HG03045 (cell line): Measurements from ENCODE around the gene KLHL33.
A peak's percentile ranks its signal among the peaks of the same experiment; 100 is the strongest.

ENCODE experiments used
- ATAC-seq: cut with Tn5 transposase; IDR thresholded peaks from one replicate; pipeline ENCODE4 v1.9.1; 2021; ENCODE audit warnings: mild to moderate bottlenecking, moderate library complexity; ENCODE audit not compliant: unreplicated experiment

KLHL33 gene, protein sequence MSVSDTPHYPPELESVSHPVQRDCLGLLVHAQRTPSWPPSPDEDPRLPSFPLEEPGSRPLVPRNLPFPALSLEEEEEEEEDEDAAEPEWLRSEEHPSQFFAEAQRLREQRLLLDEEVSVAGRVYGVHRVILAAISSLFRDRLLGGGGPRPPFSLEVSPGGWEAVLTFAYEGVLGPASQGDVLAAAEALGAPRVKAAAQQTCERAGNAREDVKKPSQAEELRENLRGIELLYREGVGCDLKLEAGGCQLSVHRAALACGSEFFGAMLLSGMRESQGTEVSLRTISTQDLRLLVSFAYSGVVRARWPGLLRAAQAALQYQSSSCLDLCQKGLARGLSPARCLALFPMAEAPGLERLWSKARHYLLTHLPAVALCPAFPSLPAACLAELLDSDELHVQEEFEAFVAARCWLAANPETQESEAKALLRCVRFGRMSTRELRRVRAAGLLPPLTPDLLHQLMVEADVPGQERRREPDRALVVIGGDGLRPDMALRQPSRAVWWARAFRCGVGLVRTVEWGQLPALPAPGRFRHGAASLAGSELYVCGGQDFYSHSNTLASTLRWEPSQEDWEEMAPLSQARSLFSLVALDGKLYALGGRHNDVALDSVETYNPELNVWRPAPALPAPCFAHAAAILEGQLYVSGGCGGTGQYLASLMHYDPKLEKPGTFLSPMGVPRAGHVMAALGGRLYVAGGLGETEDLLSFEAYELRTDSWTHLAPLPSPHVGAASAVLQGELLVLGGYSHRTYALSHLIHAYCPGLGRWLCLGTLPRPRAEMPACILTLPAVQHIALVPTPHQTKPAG

DNA sequence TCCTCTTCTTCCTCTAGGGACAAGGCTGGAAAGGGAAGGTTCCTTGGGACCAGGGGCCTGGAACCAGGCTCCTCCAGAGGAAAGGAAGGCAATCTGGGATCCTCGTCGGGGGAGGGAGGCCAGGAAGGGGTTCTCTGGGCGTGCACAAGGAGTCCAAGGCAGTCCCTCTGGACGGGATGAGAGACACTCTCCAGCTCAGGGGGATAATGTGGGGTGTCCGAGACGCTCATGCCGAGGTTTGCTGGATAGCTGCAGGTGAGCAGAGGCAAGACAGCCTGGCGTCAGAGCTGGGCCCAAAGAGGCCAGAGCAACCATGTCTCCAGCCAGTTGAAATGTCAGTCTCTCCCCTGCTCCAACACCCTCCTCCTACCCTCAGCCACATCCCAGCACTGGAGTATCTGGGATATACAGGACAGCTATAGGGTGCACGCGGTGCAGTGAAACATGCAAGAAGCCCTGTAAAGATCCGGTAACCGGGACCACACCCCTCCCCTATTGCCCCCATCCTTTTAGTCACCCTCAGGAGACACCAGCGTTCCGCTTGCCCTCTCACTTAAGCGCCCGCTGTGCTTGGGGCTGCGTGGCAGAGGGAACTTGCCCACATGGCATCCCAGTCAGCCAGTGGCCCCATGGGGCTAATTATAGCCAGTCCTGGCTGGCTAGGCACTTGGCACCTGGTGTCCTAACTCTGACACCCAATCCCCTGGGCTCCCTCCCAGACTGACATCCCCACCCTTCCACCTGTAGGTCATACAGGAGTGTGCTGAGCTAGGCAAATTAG is at the start of gene KLHL33:
TSS of gene KLHL33 (minus strand) at position 585 of the 781 bp plus-strand sequence. CDS start at position 230, 355 bp downstream.
- ATAC-seq, result no peak

DNA sequence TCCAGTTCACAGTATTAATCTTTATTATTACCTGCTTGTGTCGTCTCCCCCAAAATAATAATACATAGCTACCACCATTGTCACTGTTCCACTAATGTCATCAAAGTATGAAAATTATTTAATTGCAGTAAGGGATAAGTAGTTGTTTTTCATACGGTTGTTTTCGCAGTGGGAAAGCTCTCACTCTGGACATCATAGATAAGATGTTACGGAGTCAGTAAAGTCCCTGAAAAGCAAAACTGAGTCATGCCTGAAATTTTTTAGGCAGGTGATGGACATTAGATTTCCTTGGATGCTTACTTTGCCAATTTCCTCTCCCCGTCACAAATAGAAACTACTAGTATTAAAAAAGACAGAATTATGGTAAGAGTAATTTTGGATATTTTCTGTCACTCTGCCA is 46.4 kb upstream of the KLHL33 start:
- no peak for ATAC-seq

DNA sequence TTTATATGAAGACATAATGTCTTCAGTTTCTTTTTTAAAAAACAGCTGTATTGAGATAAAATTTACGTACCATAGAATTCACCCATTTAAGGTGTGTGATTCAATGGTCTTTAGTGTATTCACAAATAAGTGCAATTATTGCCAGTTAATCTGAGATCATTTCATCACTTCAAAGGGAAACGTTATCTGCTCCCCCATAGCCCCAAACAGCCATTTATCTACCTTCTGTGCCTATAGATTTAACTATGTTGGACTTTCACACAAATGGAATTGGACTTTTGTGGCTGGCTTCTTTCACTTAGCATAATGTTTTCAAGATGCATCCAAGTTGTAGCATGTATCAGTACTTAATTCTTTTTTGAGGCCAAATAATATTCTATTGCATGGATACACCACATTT is 42.9 kb upstream of the KLHL33 start:
- no peak for ATAC-seq

DNA sequence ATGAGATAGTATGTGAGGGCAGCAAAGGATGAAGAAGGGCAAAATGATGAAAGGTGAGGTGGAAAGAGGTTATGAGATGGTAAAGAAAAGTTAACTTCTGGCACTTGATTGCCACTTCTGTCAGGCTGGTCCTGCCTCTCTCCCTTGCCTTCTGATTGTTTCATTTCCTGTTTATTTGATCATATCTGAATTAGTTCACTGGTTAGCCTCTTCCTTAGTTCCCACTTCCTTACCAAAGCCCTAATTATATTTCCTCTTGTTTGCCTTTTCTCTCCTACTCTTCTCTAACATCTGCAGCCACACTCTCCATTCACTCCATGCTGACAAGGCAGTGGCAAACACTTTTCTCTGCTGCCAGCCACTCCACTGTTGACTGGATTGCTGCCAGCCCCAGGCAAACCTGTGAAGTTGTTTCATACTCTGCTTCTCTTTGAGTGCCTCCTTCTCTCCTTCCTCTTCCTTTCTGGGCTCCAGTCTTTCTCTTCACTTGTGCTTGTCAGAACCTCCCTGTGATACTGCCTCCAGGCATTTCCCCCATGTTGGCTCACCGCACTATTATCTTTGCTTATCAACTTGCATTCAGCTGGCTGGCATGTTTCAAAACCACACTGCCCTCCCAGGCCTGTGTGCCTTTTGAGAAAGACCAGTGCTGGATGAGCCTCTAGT is 41.4 kb upstream of the KLHL33 start:
- no peak for ATAC-seq

DNA sequence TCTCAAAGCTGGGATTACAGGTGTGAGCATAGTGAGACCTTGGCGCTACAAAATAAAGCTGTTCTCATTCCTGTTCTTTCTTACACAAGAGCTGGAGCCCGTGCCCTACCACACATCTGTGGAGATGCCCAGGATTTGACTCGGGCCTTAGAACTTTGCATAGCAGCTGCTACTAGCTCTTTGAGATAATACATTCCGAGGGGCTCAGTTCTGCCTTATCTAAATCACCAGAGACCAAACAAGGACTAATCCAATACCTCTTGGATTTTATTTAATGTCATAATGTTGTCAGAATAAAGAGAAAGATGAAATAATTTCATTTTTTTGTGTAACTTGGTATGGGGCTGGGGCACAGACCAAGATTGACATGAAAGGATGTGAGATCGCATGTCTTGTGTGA is 40.8 kb upstream of the KLHL33 start:
- no peak for ATAC-seq

DNA sequence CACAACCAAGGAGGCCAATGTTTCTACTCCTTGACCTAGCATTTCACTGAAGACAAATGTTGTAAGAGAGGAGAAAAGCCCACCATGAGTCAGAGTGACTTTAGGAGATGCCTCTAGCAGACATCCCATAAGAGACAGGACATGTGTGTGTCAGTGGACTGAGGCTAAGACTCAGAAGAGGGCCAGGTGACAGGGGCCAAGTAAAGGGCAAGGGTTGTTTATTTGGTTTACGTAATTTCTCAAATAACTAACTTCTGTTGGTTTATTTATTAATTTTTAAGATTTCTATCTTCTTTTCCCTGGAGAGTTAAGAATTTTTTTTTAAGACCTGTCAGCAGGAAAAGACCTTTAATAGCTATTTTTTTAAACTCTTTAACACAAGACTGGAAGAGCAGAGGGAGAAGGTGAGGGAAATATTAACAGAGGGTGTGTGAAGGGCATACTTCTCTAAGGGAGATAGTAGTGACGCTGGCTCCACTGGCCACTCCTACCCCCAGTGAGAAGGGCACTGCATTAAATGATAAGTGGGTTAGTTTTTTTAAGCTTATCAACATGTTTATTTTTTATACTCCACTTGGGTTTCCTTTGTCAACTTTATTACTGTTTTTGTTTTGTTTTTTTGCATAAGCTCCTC is 36.7 kb upstream of the KLHL33 start:
- ATAC-seq, result no peak

DNA sequence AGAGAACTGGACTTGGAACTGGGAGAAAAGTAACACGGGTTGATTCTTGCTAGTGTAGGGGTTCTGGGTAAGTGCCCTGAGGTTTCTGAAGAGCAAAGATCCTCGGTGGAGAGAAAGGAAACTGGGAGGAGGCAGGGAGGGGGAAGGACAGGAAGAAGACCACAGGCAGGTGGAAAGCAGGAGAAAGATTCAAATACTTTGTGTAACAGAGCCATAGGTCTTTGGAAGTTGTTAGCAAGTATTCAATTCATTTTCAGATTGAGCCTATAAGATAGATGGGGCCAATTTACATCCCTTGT is 34.6 kb upstream of the KLHL33 start:
- ATAC-seq, result no peak

DNA sequence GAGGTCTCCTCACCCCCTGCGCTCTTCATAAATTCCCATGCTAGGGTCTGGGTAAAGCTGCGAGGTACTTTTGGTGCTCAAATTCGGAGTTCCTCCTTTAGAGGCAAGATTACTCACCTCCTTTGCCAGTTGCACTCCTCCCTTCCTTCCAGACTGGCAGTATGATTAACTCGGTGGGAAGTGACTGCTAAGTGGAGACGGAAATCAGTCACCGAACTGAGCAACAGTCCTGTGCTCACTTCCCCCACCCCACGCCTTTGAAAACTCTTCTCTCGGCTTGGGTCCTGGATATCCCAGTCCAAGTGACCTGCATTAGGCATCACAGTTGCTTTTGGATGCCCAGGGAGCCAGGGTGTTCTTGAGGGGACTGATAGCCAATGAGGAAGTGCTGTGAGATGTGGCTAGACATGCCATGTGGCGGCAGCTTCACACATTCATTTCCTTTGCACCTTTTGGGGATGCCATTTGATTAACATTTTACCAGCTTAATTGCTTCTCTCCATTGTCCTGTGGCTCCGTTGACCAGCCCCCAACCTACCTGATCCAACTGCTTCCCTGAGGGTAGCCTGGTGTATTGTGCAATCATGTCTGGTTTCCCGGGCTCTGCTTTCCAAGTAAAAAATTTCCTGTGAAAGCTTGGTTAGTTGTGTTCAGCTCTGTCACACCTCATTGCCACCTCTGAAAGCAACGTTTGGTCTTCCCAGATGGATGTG is 34.1 kb upstream of the KLHL33 start:
- ATAC-seq, result peak; percentile 32

DNA sequence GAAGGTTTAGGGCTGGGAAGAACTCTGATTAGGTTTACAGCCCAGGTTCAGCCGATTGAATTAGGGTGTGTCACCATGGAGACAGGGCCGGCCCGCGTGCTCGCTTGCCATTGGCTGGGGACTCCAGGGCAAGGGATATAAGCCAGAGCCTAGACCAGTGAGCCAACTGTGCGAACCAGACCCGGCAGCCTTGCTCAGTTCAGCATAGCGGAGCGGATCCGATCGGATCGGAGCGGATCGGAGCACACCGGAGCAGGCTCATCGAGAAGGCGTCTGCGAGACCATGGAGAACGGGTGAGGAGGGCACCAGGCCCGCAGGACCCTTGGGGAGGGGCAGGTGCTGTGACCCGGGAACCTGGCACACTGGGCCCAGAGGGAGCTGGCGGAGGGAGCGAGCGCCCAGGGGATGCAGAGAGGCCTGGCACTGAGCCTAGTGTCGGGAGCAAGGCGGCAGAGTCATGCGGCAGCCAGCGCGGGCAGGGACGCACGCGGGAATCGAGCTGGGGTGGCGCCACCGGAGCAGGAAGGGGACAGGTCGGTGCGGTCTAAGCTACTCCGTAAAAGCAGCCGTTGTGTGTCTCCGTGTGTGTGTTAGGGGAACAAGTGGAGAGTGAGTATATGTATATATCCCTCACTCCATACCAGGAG is 33.4 kb upstream of the KLHL33 start, which contains the start of gene PNP:
TSS of gene PNP (plus strand) at position 165 of the 648 bp plus-strand sequence. CDS start at position 284, 119 bp downstream.
- ATAC-seq, result peak; percentile 97

DNA sequence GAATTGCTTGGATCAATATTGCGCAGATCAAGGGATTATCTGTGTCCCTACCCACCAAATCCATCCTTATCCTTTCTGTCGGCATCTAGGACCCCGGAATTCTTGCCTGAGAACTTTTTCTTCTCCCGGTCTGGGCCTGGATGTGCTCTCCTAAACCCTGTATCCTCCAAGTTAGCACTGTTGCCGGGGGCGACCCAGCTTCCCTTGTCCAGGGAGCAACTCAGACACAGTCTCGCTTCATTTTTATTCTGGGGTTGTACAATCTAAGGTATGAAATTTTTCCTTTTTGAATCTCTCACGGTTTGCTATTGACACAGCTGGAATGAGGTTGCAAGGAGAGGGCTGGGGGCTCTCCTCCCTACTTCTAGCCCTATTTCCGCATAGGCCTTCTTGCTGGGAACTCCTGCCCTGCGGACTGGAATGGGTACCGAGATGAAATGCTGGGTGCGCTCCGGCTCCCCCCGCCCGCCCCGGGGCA is 32.8 kb upstream of the KLHL33 start:
- ATAC-seq, result no peak

DNA sequence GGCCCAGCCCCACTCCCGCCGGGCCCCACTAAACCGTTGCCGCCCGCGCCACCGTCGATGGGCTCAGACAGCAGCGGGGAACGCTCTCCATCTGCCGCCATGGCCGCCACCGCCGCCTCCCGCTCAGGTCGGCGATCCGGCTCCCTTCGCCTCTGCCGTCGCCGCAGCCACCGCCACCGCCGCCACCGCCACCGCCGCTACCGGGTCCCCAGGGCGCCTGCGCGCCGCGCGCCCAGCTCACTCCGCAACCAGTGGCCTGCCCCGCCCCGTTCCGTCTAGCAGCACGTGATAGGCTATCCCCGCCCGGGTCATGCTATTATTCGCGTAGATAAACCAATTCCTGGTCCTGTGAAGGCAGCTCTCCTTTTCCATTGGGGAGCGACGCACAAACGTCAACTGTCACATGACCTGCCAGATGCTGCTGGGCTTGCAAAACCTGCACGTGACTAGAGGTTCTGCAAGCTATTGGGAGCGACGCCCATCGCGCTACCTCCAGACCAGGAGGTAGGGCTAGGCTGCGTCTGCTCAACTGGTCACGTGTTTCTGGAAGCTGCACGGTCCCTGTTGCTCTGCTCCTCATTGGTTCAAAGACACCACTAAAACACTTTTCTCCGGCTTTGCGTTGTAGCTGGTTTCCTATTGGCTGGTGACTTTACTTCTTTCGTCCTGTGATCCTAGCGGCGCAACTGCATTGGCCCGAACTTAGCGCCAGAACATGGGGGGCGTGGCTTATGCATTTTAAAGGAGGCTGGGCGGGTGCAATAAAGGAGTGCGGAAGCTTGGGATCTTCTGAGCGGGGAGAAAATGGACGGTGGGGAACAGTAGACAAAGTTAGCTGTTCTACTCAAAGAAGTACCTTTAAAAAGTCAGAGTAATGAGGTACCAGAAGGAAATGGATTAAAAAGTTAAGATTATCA is 25.5 kb upstream of the KLHL33 start, which contains the start of gene PIP4P1:
TSS of gene PIP4P1 (minus strand) at position 210 of the 917 bp plus-strand sequence. CDS start at position 101, 109 bp downstream.
- ATAC-seq, result peak; percentile 93

DNA sequence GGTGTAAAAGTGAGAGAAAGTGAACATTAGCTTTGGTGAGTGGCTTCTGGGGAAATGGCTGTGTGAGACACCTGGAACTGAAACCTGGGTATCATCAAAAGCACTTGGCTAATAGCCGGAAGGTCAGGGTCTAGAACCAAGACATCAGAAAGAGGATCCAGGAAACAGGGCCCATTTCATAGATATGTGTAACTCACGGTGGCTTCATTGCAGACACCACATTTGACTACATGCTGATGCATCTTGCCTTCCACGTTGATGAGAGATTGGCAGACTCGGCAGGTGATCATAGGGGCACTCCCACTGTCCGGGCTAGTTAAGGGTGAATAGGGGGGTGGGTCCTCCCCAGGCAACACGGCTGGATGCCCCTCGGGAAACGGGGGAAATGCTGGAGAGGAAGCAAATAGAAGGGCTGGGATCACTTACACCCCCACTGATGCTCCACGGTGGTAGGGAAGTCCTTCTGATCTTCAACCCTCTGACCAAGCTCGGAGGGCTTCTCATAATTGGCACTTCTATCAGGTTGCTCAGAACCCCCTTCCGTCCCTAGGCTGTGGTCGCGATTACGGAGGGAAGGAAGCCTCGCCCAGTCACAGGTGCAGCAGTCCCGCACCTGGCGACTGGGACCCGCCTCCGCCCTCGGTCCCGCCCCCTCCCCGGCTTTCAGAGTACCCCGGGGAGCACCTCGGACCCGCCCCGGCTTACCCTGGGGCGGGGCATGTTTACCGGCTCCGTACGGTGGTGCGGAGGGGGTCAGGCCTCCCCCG is 24.7 kb upstream of the KLHL33 start:
- ATAC-seq, result peak; percentile 15

DNA sequence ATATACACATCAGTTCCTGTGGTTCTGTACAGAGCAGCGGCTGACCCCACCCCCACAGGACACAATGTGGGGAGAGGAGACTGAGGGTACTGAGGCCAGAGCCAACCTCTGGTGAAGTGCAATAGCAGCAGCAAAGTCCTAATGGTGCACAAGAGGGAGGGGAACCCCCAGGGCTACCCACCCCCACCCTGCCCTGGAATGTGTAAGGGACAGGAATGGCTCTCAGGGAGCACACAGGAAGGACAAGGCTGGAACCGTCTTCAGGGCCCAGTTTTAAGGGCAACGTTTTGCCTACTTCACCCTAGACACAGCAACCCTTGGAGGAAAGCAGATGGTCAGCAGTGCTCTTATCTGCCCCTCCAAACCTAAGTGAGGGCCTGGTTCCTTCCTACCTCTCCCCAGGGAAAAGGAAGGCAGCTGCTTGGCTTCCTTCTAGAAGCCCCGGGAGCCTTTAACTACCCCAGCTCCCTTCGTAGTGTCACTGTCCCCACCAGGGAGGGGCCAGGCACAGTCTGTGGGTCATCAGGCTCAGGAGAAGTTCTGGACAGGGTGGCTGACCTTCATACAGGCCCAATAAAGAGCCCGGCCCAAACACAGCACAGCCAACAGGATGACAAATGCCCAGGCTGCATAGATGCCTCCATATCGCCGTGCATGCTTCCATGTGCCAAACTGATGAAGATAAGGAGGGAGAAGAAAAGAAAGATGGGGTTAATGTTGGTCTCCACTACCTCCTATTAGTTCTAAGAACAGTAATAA is 22.2 kb upstream of the KLHL33 start:
- ATAC-seq, result no peak

DNA sequence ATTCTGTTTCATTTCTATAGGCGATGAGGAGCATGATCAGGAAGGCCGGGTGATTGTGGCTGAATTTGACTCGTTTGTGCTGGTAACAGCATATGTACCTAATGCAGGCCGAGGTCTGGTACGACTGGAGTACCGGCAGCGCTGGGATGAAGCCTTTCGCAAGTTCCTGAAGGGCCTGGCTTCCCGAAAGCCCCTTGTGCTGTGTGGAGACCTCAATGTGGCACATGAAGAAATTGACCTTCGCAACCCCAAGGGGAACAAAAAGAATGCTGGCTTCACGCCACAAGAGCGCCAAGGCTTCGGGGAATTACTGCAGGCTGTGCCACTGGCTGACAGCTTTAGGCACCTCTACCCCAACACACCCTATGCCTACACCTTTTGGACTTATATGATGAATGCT is 21.0 kb upstream of the KLHL33 start:
- no peak for ATAC-seq

DNA sequence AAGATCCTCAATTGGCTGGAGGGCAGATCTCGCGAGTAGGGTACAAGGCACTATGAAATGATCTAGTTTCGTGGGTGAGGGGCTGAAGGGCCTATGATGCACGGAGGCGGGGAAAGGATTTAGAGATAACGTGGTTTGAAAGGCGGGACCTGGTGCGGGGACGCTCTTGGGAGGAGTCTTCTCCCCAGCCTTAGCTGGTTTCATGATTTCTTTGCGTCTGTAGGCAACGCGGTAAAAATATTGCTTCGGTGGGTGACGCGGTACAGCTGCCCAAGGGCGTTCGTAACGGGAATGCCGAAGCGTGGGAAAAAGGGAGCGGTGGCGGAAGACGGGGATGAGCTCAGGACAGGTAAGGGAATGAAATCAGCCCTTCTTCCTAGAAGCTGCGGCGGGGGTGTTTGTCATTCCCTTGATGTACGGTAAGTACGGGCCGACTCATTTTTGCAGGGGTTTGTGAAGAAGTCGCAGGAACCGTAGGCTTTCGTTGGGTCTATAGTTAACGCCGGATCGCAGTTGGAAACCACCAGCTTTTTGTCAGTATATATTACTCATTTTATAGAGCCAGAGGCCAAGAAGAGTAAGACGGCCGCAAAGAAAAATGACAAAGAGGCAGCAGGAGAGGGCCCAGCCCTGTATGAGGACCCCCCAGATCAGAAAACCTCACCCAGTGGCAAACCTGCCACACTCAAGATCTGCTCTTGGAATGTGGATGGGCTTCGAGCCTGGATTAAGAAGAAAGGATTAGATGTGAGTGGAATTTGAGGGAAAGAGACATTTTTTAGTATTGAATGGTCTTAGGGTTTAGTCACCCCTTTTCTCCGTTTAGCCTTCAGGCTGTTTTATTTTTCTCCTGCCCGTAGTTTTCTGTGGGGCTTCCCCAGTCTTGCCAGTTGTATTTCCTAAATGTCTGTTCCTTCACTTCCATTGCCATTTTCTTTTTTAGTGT is 19.7 kb upstream of the KLHL33 start:
- ATAC-seq, result peak; percentile 48
